Measurements from ENCODE around the gene GIMD1. TPM values are rescaled to one million over a fixed set of nuclear protein-coding genes. Genes with fewer than 3 reads are reported as not detected.

GIMD1 gene
- total RNA-seq, 3 donors from 2014 or later: not detected

DNA sequence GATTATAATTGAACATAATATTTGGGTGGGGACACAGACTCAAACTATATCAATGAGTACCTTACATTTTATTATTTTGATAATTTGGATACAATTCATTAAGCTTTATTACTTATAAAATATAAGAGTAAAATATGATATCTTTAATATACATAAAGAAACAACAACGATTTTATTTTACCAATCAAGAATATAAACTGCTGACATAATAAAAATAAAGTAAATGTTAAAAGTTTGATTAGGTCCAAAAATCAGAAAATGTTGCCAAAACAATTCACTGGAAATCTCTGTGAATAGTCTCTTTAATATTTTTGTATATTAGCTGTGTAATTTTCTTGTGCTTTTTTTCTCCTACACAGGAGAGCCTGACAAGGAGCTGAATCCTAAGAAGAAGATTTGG is 21.4 kb downstream of the GIMD1 start:
- Histone ChIP-seq H3K4me1 (ENCODE audit: low read depth) (no peaks in the 10 kb centered on the region), H3K9me3 (no peaks in the 10 kb centered on the region), H3K36me3 (ENCODE audit: low read depth) (no peaks in the 10 kb centered on the region), H3K4me3 (no peak overlapping the region)
- DNase-seq (no peak), ATAC-seq (no peak)
- TF ChIP-seq, protein P1, sequence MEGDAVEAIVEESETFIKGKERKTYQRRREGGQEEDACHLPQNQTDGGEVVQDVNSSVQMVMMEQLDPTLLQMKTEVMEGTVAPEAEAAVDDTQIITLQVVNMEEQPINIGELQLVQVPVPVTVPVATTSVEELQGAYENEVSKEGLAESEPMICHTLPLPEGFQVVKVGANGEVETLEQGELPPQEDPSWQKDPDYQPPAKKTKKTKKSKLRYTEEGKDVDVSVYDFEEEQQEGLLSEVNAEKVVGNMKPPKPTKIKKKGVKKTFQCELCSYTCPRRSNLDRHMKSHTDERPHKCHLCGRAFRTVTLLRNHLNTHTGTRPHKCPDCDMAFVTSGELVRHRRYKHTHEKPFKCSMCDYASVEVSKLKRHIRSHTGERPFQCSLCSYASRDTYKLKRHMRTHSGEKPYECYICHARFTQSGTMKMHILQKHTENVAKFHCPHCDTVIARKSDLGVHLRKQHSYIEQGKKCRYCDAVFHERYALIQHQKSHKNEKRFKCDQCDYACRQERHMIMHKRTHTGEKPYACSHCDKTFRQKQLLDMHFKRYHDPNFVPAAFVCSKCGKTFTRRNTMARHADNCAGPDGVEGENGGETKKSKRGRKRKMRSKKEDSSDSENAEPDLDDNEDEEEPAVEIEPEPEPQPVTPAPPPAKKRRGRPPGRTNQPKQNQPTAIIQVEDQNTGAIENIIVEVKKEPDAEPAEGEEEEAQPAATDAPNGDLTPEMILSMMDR (IDR thresholded peaks at IDR 0.05): no peak
- intact Hi-C loops (cut with DNase I, micrococcal nuclease): no loop called here

DNA sequence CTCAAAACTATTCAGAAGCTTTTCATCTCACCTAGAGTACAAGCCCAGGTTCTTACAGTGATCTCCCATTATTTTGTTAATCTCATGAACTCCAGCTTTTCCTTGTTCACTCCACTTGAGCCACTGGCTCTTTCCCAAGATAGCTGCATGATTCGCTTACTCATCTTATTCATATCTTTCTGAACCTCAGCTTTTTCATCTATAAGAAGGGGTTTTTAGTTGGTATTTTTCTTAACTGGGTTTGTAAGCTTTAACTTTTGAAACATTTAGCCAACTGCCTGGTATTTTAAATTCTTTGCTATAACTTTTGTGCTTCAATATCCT is 24.0 kb downstream of the GIMD1 start:
- TF ChIP-seq, protein P1 (IDR thresholded peaks at IDR 0.05): no peak
- Histone ChIP-seq H3K36me3 (ENCODE audit: low read depth) (no peaks in the 10 kb centered on the region), H3K9me3 (no peaks in the 10 kb centered on the region), H3K4me3 (no peak overlapping the region), H3K4me1 (ENCODE audit: low read depth) (no peaks in the 10 kb centered on the region)
- intact Hi-C loops (cut with DNase I, micrococcal nuclease): no loop called here
- ATAC-seq (no peak), DNase-seq (no peak)

DNA sequence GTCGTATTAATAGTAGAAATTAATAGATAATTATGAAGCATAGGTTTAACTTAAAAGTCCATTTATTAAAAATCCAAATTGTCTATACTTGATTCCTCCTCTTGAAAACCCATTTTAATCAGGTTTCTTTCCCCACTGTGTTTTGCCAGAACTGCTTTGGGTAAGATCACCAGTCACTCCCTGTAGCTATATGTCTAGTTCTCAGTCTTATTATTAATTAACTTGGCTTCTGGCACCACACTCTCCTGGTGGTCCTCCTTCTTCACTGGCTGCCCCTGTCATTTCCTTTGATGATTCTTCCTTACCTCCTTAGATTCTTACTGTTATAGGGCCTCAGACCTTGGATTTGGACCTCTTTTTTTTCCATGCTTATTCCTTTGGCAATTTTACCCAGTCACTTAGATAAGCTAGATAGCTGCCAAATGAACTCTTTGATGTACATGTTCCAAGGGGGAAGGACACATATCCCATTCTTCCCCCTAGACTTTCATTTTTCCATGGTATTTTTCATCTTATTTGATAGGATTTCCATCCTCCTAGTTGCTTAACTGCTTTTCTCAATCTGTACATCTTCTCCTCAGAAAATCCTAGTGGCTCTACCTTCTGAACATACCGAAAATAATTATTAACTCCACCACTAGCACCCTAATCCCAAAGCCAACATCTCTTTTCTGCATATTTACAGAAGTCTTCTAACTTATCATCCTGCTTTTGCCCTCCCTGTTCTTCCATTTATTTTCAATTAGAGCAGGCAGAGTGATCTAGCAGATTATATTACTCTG is 24.5 kb downstream of the GIMD1 start:
- Histone ChIP-seq H3K36me3 (ENCODE audit: low read depth) (no peaks in the 10 kb centered on the region), H3K9me3 (no peaks in the 10 kb centered on the region), H3K4me1 (ENCODE audit: low read depth) (no peaks in the 10 kb centered on the region), H3K4me3 (no peak overlapping the region)
- intact Hi-C loops (cut with DNase I, micrococcal nuclease): no loop called here
- no peak for DNase-seq
- TF ChIP-seq, protein P1 (IDR thresholded peaks at IDR 0.05): no peak
- no peak for ATAC-seq

DNA sequence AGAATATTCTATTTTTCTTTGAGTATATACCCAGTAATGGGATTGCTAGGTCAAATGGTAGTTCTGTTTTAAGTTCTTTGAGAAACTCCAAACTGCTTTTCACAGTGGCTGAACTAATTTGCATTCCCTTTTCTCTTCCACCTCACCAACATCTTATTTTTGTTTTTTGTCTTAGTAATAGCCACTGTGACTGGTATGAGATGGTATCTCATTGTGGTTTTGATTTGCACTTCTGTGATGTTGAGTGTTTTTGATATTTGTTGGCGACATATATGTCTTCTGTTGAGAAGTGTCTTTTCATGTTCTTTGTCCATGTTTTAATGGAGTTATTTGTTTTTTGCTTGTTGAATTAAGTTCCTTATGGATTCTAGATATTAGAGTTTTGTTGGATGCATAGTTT is 27.8 kb downstream of the GIMD1 start:
- Histone ChIP-seq H3K4me1 (ENCODE audit: low read depth) (no peaks in the 10 kb centered on the region), H3K9me3 (peaks cover 3% of the 10 kb centered on the region), H3K36me3 (ENCODE audit: low read depth) (no peaks in the 10 kb centered on the region), H3K4me3 (no peak overlapping the region)
- intact Hi-C loops (cut with DNase I, micrococcal nuclease): no loop called here
- no peak for ATAC-seq
- DNase-seq: no peak
- TF ChIP-seq, protein P1 (IDR thresholded peaks at IDR 0.05): no peak

DNA sequence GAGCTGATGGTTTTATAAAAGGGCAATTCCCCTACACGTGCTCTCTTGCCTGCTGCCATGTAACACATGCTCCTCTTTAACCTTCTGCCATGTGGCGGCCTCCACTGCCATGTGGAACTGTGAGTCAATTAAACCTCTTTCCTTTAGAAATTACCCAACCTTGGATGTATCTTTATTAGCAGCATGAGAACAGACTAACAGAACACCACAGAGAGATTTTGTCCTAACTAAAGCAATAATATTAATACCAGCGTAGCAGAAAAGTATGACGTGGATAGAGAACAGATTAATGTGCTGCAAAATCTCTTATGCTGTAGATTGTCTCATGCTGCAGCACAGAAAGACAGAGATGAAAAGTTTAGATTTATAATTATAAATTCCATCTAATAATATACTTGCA is 29.1 kb downstream of the GIMD1 start:
- ATAC-seq: no peak
- no peaks in the 10 kb centered on the region for H3K4me1 ChIP-seq (ENCODE audit: low read depth)
- intact Hi-C loops (cut with DNase I, micrococcal nuclease): no loop called here
- peaks cover 3% of the 10 kb centered on the region for H3K9me3 ChIP-seq
- TF ChIP-seq, protein P1 (IDR thresholded peaks at IDR 0.05): no peak
- no peaks in the 10 kb centered on the region for H3K36me3 ChIP-seq (ENCODE audit: low read depth)
- no peak for DNase-seq
- H3K4me3 ChIP-seq: no peak overlapping the region

DNA sequence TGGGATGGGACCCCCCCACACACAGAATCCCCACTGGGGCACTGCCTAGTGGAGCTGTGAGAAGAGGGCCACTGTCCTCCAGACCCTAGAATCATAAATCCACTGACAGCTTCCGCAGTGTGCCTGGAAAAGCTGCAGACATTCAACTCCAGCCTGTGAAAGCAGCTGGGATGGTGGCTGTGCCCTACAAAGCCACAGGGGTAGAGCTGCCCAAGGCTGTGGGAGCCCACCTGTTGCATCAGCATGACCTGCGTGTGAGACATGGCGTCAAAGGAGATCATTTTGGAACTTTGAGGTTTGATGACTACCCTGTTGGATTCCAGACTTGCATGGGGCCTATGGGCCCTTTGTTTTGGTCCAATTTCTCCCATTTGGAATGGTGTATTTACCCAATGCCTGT is 29.9 kb downstream of the GIMD1 start:
- ATAC-seq (no peak), DNase-seq (peak in 1 of 3 donors; percentile 25)
- TF ChIP-seq, protein P1 (IDR thresholded peaks at IDR 0.05): no peak
- Histone ChIP-seq H3K4me1 (ENCODE audit: low read depth) (no peaks in the 10 kb centered on the region), H3K9me3 (peaks cover 3% of the 10 kb centered on the region), H3K36me3 (ENCODE audit: low read depth) (peaks cover 5% of the 10 kb centered on the region), H3K4me3 (no peak overlapping the region)
- intact Hi-C loops (cut with DNase I, micrococcal nuclease): no loop called here
